Ureter (tissue), 1 donor: ENCODE measurements around the gene KNTC1. TPM values are rescaled to one million over a fixed set of nuclear protein-coding genes. Genes with fewer than 3 reads are reported as not detected.
"Not testable (repeated sequence)": the region's sequence is repeated elsewhere in the genome, so short reads cannot be mapped to it uniquely, and the experiment has no call there.

Experiments used
- DNase-seq: peaks from one replicate; pipeline ENCODE4 v3.0.0-alpha.2; 2020; ENCODE audit warnings: low spot score
- total RNA-seq: library from RNA; stranded (reverse); gene quantifications from one replicate; pipeline ENCODE4 v1.2.4, GENCODE V29; 2023
- donor health status: DM: yes; HTN: yes; CAD: no.

Gene KNTC1
- total RNA-seq, 1 donor from 2014 or later = 21.6 TPM

DNA sequence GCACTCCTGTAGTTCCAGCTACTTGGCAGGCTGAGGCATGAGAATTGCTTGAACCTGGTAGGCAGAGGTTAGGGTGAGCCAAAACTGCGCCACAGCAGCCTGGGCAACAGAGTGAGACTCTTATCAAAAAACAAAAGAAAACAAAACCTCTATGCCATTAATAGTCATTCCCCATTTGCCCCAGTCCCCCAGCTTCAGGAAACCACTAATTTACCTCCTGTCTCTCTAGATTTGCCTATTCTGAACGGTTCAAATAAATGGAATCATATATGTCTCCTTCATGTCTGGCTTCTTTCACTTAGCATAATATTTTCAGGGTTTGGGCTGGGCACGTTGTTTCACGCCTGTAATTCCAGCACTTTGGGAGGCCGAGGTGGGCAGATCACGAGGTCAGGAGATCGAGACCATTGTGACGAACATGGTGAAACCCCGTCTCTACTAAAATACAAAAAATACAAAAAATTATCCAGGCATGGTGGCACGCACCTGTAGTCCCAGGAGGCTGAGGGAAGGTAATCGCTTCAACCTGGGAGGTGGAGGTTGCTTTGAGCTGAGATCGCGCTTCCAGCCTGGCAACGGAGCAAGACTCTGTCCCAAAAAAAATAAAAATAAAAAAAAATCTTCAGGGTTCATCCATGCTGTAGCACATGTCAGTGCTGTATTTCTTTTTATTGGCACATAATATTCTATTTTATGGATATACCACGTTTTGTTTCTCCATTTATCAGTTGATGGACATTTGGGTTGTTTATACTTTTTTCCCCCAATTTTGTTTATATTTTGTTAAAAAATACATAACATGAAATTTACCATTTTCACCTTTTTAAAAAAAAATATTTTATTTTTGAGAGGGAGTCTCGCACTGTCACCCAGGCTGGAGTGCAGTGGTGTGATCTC, 31.9 kb downstream of the KNTC1 start:
- no peak for DNase-seq

GRCh38 chr12:122560138-122560537, 33.1 kb downstream of the KNTC1 start:
- DNase-seq = no peak

- no peak for DNase-seq
These were observed 36.3 kb downstream of the KNTC1 start for GRCh38 chr12:122563361-122563760.

GRCh38 chr12:122566816-122567215, 39.8 kb downstream of the KNTC1 start:
- not testable (repeated sequence) for DNase-seq

DNA sequence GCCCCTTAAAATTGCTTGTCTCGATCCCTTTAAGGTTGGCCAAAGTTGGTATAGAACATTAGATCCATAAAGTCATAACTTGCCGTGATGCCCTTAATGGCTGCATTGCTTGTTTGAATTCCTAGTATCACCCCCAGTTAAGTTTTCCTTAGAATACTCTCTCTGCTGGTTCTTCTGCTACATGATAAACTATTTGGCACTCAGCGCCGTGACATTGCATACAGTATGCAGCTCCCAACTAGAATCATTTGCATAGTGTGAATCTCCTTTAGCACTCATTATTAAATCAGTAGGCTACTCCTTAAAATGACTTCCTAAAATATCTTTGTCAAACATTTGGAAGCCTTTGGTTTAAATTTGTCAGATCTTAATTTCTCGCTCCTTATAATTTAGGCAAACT, 42.2 kb downstream of the KNTC1 start:
- DNase-seq = no peak

GRCh38 chr12:122570006-122570405, 43.0 kb downstream of the KNTC1 start:
- DNase-seq = not testable (repeated sequence)

DNA sequence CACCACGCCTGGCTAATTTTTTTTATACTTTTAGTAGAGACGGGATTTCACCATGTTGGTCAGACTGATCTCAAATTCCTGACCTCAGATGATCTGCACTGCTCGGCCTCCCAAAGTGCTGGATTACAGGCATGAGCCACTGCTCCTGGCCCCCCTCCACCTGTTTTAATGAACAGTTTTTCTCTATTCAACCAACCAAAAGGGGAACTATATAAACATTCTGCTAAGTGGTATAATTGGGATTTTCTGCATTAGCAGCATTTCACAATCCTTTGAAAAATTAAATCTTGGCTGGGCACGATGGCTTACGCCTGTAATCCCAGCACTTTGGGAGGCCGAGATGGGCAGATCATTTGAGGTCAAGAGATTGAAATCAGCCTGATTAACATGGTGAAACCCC, 44.8 kb downstream of the KNTC1 start:
- no peak for DNase-seq

DNA sequence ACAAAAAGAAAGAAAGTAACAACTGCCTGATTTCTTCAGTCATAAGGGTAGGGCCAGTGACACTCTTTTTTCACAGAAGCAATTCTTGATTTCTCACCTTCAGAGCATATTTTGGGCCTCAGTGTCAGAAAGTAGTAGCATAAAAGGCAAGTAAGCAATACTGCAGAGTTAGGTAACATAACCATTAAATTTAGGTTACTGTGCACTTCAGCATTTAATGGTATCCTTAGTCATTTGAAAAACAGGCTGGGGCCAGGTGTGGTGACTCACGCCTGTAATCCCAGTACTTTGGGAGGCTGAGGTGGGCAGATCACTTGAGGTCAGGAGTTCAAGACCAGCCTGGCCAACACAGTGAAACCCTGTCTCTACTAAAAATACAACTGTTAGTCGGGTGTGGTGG, 56.2 kb downstream of the KNTC1 start:
- DNase-seq = not testable (repeated sequence)

GRCh38 chr12:122584177-122584863, 57.3 kb downstream of the KNTC1 start:
- no peak for DNase-seq

DNA sequence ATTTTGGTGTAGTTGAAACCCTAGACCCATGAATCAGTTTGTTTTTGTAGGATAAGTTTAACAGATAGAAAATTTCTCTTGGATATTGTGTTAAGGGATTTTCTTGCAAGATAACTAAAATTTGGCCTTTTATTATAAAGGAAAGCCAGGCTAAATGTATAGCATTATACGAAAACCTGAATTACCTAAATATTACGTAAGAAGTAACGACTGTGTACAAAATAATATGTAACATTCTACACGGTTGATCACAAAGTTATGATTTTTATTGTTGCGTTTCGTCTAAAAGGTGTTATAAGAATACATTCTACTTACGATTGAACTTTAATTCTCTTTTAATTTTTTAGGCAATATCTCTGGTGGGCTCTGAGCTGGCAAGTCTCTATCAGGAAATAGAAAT, 63.9 kb downstream of the KNTC1 start:
- DNase-seq = no peak

GRCh38 chr12:122591966-122592365, 64.9 kb downstream of the KNTC1 start:
- not testable (repeated sequence) for DNase-seq

- not testable (repeated sequence) for DNase-seq
These were observed 65.5 kb downstream of the KNTC1 start for GRCh38 chr12:122592543-122592942.

GRCh38 chr12:122593910-122594309, 66.9 kb downstream of the KNTC1 start:
- no peak for DNase-seq

GRCh38 chr12:122596838-122597237, 69.8 kb downstream of the KNTC1 start:
- DNase-seq = no peak

DNA sequence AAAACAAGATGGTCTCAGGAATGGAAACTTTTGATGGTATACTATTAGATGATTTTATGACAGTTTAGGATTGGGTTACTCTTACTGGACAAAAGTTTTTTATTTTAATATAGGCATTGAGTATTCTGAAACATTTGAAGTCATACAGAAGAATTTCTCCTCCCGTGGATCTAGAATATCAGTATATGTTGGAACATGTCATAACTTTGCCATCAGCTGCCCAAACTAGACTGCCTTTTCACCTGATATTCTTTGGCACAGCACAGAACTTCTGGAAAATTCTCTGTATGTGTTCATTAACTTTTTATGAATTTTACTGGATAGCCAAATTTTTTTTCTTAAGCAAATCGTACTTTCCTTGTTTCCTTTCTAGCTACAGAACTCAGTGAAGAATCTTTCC, 75.4 kb downstream of the KNTC1 start:
- no peak for DNase-seq

GRCh38 chr12:122604993-122605392, 77.9 kb downstream of the KNTC1 start:
- no peak for DNase-seq

- DNase-seq = no peak
These were observed 82.7 kb downstream of the KNTC1 start for GRCh38 chr12:122609732-122610131.

DNA sequence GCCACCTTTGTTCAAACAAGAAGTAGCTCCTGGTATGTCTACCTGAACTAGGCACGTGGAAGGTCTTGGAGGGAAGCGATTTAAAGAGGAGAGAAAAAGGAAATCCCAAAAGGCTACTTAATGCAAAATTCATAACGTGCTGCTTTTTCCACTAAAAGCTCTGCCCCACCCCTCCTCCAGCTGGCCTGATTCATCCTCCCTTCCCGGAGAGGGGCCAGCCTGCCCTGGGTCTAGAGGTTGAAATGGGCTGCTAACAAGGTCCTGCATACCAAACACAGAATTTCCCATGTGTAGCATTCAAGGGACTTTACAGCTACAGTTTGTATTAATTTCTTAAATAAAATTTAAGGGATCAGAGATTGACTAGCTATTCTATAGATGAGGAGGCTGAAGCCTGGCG, 83.2 kb downstream of the KNTC1 start:
- DNase-seq = no peak

- no peak for DNase-seq
These were observed 83.9 kb downstream of the KNTC1 start for GRCh38 chr12:122610911-122611310.

DNA sequence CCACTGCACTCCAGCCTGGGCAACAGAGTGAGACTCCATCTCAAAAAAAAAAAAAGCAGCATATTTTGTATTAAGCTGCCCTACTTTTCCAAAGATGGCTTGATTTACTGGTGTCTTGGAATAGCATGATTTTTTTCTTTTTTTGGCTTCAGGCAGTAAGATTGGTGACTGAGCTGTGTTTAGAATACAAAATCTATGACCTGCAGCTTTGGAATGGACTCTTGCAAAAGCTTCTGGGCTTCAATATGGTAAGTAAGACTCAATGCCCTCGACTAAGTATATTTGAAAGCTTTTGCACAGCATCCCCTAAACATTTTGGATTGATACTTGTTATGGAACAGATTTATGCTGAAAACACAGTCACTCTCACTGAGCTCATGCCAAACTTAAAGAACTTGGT, 87.8 kb downstream of the KNTC1 start:
- no peak for DNase-seq

DNA sequence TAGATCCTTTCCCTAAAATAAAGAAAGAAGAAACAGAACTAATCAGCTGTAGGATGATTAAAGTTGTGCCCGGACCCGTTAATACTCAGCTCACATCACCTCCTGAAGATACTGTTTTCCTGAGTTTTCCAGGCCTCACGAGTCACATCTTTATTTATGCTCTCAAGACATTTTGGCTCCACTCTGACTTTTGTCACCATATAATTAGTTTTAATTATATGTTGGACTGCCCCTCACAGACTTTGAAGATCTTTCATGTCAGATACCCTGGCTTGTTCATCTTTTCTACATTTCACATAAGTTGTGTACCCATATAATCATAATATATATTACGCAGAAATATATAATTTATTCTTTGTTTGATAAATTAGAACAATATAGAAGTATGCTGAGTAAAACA, 88.7 kb downstream of the KNTC1 start:
- no peak for DNase-seq

DNA sequence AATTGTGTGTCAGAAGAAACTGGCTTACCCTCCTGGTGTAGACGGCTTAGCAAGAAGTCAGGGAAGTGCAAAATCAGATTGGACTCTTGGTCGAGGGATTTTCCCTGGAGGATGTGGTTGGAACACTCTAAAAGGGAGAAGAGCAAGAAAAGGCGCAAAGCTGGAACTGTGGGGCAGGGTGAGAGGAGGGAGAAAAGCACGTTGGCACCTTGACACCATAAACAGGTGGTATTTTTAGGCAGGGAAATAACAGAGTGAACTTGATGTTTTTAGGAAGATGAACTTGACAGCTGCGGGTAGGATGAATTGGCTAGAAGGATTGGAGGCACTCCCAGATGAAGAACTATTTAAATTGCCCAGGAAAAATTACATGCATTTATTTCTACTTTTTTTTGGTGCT, 108.4 kb downstream of the KNTC1 start:
- no peak for DNase-seq

DNA sequence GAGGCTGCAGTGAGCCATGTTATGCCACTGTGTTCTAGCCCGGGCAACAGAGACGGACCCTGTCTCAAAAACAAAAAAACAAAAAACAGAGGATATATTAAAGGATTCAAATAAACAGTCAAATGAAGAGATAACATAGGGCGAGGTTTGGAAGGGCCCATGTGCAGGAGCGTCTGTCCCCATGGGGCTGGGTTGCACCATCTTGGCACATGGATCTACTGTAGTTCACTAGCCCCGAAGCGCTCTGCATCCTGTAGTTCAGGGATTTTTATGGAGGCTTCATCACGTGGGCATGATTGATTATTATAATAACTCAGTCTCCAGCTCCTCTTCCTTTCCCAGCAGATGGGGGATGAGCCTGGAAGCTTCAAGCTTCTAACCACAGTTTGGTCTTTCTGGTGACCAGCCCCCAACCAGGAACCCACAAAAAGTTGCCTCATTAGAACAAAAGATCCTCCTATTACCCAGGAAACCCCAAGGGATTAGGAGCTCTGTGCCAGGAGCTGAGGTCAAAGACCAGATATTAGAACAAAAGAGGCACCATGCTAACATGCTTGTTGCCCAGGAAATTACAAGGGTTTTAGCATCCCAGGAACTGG, 116.3 kb downstream of the KNTC1 start:
- DNase-seq = no peak
